GM08714 (cell line): ENCODE measurements around the gene CENPH.

Source experiments
- H3K4me3 ChIP-seq: fragments of 200-500 bp; sonication (Bioruptor generic); 2 replicates; pipeline ENCODE4 v1.5.1; 2014; ENCODE audit warnings: mild to moderate bottlenecking, low read length, inconsistent platforms
- ZNF274 ChIP-seq: IDR thresholded peaks from 2 replicates; pipeline ENCODE4 v1.6.1; 2012; ENCODE audit warnings: mild to moderate bottlenecking, low read depth, low read length

The CENPH gene

DNA sequence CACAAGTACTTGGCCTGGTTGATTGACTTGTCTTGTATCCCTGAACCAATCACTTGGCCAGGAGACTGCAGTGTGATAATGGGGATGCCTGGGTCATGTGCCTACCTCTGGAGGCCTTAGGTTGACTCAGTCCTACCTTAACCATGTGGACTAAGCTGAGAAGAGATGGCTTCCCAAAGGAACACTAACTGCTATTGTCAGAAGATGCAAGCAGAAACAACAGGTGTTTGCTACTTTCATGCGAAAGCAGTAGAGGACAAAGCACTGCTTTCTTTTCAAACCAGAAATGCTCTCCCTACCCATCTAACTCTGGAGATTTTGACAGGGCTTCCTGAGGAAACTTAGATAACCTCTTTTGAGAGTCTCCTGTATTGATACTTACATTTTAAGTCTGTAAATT is 68.2 kb downstream of the CENPH start:
- TF ChIP-seq ZNF274: no peak
- H3K4me3 ChIP-seq: no peak overlapping the region
